Gastrocnemius medialis (tissue), 4 donors: Measurements from ENCODE around the gene LRRC27.

Experiments used
- POLR2A ChIP-seq, 2 donors: fragments of 450-650 bp; IDR thresholded peaks; one replicate each; pipeline ENCODE4 v1.6.1; 2017; ENCODE audit warnings: antibody characterized with exemption in 2 of 2, mild to moderate bottlenecking in 2 of 2, moderate library complexity in 2 of 2
- TF ChIP-seq, protein P1 (sequence below), 5 experiments: fragments of 450-650 bp in 3 of 5; fragments of 200-600 bp in 2 of 5; sonication (generic) in 2 of 5; IDR thresholded peaks in 4 of 5; conservative IDR thresholded peaks in 1 of 5; 1 replicate in 4 of 5; 2 replicates in 1 of 5; pipeline ENCODE4 v1.5.1; 2016 to 2019; ENCODE audit warnings: antibody characterized with exemption in 5 of 5, mild to moderate bottlenecking in 3 of 5, moderate library complexity in 3 of 5

DNA sequence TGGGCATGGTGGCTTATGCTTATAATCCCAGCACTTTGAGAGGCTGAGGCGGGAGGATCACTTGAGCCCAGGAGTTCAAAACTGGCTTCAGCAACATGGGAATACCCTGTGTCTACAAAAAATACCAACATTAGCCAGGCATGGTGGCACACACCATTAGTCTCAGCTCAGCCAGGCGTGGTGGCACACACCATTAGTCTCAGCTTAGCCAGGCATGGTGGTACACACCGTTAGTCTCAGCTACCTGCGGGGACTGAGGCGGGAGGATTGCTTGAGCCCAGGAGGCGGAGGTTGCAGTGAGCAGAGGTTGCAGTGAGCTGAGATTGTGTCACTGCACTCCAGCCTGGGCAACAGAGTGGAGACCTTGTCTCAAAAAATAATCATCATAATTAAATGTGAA, 9.0 kb downstream of the LRRC27 start:
- TF ChIP-seq, protein P1, sequence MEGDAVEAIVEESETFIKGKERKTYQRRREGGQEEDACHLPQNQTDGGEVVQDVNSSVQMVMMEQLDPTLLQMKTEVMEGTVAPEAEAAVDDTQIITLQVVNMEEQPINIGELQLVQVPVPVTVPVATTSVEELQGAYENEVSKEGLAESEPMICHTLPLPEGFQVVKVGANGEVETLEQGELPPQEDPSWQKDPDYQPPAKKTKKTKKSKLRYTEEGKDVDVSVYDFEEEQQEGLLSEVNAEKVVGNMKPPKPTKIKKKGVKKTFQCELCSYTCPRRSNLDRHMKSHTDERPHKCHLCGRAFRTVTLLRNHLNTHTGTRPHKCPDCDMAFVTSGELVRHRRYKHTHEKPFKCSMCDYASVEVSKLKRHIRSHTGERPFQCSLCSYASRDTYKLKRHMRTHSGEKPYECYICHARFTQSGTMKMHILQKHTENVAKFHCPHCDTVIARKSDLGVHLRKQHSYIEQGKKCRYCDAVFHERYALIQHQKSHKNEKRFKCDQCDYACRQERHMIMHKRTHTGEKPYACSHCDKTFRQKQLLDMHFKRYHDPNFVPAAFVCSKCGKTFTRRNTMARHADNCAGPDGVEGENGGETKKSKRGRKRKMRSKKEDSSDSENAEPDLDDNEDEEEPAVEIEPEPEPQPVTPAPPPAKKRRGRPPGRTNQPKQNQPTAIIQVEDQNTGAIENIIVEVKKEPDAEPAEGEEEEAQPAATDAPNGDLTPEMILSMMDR (IDR thresholded peaks at IDR 0.05 in 4 of 5, conservative IDR thresholded peaks at IDR 0.05 in 1 of 5), result no peak
- TF ChIP-seq POLR2A (IDR thresholded peaks at IDR 0.05), result no peak
